HG03378 (cell line): ENCODE data around the gene ALKBH4.
A peak's percentile ranks its signal among the peaks of the same experiment; 100 is the strongest.
"Not testable (repeated sequence)": the region's sequence is repeated elsewhere in the genome, so short reads cannot be mapped to it uniquely, and the experiment has no call there.

ENCODE experiments used
- ATAC-seq: cut with Tn5 transposase; IDR thresholded peaks from one replicate; pipeline ENCODE4 v1.9.1; 2021; ENCODE audit warnings: mild to moderate bottlenecking, moderate library complexity; ENCODE audit not compliant: unreplicated experiment

Gene ALKBH4

GRCh38 chr7:102478314-102479208 is 13.9 kb upstream of the ALKBH4 start, which contains the start of gene POLR2J:
Gene POLR2J (minus strand): TSS chr7:102478922. CDS start chr7:102478860, 62 bp downstream.
- peak; percentile 61 for ATAC-seq

DNA sequence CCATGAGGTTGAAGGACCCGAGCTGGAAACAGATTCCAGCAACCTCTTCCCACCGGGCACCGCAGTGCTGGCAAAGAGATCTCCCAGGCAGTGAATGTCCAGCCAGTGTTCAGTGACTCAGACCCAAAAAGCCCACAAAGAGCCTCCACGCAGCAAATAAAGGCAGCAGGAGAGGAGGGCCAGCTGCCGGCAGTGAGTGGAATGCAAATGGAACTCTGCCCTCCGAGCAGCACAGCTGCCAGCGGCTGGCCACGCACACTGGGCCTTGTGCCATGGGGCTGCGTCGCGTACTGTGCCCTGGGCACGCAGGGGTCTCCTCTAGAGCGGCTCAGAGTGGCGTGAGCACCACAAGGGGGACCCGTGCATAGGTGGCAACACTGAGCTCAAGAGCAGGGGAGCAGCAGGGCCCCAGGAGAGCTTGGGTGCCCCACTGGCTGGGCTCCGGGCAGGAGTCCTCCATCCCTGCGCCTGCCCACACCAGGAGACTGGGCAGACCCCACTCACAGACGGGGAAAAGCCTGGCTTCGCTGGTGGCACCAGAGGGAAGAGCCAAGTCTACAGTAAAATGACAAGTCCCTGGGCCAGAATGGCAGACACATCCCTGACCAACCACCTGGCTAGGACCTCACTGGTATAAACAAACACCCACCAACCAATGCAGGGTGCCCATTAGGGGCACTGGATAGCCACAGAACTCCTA is 10.2 kb upstream of the ALKBH4 start:
- ATAC-seq: not testable (repeated sequence)

DNA sequence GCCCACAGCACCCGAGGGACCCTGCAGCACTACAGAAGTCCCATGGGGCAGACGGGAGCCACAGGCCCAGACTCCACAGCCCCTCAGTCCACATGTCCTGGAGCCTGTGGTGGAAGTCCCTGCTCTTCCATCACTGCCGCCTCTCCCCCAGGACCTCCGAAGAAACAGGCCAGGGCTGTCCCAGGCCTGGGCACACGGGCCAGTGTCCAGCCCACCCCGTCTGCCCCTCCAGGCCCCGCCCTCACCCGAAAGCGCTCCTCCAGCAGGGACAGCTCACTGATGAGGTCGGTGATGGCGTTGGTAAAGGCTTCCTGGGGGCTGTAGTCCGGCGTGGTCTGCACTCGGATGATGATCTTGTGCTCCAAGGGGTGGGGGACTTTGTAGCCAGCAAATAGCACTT is 9.5 kb upstream of the ALKBH4 start:
- ATAC-seq: not testable (repeated sequence)

DNA sequence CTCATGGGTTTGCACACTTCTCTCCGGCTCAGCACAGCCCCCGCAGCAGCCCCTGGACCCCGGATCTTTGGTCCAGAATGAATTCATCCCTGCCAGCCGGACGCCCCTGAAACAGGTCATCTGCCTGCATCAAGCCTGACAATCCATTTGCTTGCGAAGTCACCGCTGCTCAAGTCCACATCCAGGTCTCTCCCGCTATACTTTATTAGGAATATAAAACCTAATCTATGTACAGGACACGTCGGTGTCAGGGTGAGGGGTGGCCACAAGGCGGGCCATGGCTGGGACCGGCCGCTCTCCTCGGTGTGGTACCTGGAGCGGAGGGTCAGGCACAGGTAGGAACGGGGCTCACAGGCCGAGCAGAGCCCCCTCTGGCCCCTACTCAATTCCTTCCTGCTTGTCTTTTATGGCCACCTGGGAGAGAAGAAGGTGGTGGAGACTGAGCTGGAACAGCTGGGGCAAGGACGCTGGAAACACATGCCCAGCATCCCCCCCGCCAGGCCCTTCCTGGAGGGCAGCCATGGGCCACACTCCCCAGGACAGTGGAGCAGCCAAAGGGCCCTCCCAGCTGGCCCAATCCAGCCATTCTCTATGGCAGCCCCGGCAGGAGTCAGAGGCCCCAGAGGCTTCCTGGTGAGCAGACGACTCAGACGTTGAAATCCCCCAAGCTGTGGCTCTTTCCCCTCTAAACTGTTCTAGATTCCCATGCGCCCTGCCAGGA is 8.8 kb upstream of the ALKBH4 start:
- no peak for ATAC-seq

- no peak for ATAC-seq
Measured at GRCh38 chr7:102472126-102473041, 7.7 kb upstream of the ALKBH4 start.

DNA sequence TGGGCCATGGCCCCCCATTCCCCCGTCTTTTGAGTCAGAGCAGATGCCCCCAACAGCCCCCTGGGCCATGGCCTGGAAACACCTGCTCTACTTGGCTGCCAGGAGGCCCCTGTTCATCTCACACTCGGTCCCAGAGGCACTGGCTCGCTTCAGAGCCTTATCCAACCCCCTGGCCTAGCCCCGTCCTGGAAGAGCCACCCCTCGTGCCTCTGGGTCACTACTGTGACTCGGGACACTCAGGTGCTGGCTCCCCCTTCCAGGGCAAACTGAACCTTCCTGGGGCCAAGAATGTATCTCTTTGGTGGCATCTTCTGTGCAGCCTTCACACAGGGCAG is 7.1 kb upstream of the ALKBH4 start:
- ATAC-seq: no peak

GRCh38 chr7:102469972-102470825 is 5.5 kb upstream of the ALKBH4 start:
- no peak for ATAC-seq

- no peak for ATAC-seq
Measured at GRCh38 chr7:102469351-102469971, 4.8 kb upstream of the ALKBH4 start.

DNA sequence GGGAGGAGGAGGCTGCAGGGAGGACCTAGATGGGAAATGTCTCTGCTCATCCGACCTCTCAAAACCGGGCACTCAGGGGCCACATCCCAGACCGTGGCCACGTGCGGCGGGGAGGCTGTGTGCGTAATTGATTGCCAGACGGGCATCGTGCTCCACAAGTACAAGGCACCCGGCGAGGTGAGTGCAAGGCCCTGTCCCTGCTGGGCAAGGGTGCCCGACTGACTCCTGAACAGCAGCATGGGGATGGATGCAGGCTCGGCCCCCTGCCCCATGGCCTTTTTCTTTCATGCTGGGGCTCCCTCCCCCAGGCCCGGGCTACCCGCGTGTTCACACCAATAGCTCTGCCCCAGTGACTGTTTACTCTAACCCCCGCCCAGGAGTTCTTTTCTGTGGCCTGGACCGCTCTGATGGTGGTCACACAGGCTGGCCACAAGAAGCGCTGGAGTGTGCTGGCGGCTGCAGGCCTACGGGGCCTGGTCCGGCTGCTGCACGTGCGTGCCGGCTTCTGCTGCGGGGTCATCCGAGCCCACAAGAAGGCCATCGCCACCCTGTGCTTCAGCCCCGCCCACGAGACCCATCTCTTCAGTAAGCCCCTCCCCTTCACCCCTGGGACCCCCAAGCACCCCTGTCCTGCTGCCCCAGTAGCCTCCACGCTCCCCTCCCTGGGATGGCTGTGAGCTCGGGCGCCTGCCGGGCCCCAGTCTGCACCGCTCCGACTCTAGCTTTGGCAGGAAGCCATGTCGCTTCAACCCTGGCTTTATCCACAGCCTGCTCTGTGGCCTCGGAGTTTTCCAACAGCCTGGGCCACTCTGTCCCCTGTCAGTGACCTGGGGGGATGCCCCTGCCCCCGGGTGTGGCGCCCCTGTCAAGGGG is 4.1 kb upstream of the ALKBH4 start:
- no peak for ATAC-seq

GRCh38 chr7:102467581-102468477 is 3.2 kb upstream of the ALKBH4 start:
- ATAC-seq: no peak

GRCh38 chr7:102466097-102466496 is 1.4 kb upstream of the ALKBH4 start:
- ATAC-seq: no peak

GRCh38 chr7:102463841-102464576 is 654 bp downstream of the ALKBH4 start:
- ATAC-seq: peak; percentile 5

DNA sequence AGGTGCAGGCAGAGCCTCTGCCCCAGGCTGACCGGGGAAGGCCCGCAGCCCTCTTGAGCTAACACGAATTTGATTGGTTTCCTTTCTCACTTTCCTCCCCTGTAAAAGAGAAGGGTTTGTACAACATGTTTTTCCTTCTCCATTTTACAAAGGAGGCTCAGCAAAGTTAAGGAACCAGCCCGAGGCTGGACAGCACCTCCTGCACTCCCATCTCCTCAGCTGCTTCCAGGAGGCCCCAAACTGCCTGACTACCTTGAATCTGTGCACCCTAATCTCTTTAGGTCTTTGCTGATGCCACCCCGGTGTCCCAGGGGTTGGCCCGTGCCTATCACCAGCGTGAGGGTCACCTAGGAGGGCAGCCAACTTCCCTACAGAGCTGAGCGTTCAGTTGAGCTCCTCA is 4.2 kb downstream of the ALKBH4 start:
- ATAC-seq: no peak

DNA sequence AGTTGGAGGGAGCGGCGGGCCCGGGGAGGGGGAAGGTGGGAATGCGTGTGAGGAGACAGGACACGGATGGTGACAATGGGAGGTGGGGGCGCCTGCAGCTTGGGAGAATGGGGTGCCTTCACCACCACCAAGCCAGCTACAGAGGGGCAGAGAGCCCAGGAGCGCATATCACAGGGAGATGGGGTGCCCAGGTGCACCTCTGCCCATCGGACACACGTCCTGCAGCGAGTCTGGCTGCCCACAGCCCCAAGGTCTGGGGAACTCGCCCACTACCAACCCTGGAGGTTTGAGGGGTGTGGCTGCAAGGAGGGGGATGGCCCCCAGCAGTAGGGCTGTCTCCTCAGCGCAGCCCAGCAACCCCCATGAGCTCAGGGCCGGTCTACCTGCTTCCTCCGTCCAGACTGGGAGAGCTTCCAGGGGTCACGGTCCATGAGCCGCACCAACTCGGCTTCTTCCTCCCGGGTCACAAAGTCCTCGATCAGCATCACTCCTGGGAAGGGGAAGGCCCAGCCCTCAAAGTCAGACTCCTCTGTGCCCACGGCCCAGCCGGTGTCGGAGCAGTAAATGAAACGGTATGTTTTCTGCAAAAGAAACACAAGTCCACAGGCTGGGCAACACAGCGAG is 5.3 kb downstream of the ALKBH4 start:
- no peak for ATAC-seq

- ATAC-seq: no peak
Measured at GRCh38 chr7:102457352-102457924, 7.2 kb downstream of the ALKBH4 start.

- ATAC-seq: no peak
Measured at GRCh38 chr7:102456327-102456726, 8.3 kb downstream of the ALKBH4 start.
